Measurements from ENCODE around the gene MOV10L1. TPM values are rescaled to one million over a fixed set of nuclear protein-coding genes. Genes with fewer than 3 reads are reported as not detected.
"Not testable (repeated sequence)": the region's sequence is repeated elsewhere in the genome, so short reads cannot be mapped to it uniquely, and the experiment has no call there.

Gene MOV10L1
- polyA plus RNA-seq, 10 donors: 0.12 to 0.61 (median 0.39) TPM

DNA sequence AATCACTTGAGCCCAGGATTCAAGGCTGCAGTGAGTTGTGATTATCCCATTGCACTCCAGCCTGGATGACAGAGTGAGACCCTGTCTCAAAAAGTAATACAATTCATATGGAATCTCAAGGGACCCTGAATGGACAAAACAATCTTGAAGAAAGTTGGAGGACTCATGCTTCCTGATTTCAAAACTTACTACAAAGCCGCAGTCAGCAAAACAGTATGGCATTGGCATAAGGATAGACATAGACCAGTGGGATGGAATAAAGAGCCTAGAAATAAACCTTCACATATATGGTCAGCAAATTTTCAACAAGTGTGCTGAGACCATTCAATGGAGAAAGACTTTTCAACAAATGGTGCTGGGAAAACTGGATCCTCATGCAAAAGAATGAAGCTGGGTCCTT, 113.5 kb downstream of the MOV10L1 start:
- DNase-seq: no peak

DNA sequence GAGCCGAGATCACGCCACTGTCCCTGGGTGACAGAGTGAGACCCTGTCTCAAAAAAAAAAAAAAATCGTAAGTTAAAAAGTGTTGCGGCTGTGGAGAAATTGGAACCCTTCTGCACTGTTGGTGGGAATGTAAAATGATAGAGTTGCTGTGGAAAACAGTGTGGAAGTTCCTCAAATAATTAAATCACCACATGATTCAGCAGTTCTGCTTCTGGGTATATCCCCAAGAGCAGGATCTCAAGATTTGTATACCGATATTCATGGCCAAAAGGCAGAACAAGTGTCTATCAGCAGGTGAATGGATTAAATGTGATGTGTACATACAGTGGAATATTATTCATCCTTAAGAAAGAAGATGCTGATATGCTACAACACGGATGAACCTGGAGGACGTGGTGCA, 114.8 kb downstream of the MOV10L1 start:
- DNase-seq: no peak

GRCh38 chr22:50204998-50205397, 115.2 kb downstream of the MOV10L1 start:
- DNase-seq: not testable (repeated sequence)

DNA sequence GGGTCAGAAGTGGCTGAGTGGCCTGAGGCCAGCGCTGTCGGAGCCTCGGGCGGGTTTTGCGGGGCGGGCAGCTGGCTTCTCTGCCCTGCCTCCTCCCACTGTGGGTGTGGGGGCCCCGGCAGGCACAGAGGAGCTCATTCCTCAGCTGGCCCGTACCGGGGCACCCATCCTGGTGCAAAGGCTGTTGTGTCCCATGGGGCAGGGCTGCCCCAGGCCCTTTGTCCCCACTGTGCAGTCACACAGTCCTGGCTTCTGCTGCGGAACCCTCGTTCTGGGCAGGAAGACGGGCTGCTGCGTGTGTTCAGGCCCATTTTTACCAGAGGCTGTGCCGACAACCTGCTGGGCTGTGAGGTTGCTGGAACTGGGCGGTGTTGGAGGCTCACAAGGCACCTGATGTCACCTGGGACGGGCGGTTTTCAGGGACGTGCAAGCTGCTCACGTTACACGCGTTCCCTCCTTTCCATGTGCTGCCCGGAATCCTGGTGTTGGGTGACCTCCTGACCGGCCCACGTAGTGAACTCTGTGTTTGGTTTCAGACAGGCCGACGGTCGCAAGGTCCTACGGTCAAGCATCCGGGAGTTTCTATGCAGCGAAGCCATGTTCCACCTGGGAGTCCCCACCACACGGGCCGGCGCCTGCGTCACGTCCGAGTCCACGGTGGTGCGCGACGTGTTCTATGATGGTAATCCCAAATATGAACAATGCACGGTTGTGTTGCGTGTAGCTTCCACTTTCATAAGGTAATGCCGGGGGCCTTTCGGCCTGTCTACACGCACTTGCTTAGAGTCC, 116.2 kb downstream of the MOV10L1 start:
- DNase-seq: no peak

- DNase-seq: peak in 1 of 3 donors; percentile 35
Measured at GRCh38 chr22:50206599-50206998, 116.8 kb downstream of the MOV10L1 start.

DNA sequence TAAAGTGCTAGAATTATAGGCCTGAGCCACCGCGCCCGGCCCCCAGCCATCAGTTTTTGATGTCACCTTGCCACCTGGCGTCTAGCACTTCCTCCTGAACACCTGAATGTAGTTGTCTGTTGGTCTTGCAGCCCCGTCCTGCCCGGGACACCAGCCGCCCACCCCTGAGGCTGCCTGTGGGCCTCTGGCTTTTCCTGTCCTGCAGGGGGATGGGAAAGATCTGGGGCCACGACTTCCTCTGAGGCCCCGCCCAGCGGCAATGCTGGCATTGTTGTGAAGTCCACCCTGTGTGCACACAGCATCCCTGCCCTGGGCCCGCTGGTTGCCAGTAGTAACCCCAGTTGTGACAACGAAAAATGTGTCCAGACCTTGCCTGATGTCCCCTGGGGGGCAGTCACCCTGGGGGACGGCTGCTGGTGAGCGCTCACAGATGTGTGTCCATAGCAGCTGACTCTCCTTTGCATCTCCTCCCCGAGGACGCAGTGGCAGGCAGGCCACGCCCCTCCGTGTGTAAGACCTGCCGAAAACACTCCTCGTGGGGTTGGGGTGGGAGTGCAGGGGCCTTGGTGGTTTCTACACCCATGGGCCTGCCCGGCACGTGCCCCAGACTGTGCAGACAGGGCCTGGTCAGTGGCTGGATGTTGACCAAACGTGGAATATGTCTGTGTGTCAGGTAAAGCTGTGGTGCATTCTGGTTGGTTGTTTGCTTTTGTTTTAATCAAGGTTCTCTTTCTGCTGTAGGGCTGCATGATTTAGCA, 117.8 kb downstream of the MOV10L1 start:
- DNase-seq: peak in 1 of 3 donors; percentile 24

DNA sequence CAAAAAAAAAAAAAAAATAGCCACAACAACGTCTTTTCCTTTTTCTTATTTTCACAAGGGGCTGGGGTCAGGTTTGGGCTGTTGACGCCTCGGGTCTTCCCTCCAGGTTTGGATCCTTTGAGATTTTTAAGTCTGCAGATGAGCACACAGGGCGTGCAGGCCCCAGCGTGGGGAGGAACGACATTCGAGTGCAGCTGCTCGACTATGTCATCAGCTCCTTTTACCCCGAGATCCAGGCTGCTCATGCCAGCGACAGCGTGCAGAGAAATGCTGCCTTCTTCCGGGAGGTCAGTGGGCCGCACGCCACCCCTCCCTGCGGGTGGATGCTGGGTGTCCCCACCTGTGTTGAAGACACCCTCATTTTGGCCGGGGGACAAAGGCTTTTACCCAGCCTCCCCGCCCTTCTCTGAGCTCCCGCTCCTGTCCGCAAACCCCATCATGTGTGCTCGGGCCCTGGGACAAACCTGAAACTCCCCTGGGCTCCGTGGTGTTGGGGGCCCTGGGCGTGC, 118.7 kb downstream of the MOV10L1 start:
- DNase-seq: no peak

DNA sequence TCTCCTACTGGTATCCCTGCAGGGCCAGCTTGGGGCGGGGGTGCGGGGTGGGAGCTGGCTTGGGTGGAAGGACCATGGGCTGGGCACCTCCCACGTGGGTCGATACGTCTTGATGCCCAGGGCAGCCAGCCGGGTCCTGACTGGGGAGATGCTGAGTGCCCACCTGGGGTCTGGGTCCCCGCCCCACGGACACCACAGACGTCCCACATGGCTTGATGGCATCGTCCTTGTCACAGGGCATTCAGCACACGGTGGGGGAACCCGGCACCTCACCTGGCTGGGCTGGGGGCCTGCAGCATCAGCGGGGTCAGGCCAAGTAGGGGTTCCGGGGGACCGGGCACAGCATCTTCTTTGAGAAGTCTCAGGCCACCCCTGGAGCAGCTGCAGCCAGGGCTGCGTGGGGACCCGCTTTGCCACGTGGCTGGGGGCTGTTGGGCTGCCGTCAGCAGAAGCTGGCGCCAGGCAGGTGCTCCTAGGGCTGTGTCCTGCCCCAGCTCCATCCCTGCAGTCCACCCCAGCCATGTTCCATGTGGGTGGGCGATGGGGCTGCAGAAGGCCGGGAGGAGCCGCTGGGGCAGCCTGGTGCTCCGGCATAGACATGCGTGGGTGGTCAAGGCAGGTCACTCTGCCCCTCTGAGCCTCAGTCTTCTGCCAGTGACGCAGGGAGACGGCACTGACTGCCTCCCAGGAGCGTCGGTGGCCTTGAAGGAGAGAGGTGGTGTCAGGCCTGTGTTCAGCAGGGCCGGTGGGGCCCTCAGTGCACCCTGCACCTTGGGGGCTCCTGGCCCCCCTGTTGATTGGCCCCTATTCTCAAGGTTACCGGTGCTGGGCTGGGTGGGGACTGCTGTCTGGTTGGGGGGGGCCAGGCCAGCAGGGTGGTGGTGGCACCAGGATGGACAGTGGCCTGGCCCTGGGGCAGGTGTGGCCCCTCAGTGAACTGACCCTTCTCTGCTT, 119.4 kb downstream of the MOV10L1 start:
- no peak for DNase-seq

- DNase-seq: peak in 2 of 3 donors; percentile 37 to 83
Measured at GRCh38 chr22:50209893-50210292, 120.1 kb downstream of the MOV10L1 start.

DNA sequence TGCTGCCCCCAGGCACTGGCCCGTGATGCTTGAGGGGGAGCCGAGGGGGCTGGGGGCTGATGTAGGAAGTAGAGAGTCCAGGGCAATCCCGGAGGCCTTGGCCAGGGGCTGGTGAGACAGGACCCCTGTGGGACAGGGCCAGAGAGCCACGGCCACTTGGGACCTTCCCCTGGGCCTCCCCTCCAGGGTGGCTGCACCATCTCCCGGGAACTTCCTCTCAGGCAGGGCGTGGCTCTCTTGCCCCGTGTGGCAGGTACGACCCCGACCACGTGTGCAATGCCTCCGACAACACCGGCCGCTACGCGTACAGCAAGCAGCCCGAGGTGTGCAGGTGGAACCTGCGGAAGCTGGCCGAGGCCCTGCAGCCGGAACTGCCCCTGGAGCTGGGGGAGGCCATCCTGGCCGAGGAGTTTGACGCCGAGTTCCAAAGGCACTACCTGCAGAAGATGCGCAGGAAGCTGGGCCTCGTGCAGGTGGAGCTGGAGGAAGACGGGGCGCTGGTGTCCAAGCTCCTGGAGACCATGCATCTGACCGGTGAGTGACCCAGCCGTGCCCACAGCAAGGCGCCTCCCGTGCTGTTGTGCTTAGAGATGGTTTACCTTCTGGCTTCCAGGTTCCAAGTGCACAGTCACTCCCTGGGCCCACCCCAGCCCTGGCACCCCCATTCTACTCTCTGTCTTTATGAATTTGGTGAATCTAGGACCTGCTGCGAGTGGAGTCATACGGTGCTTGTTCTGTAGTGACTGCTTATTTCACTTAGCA, 120.8 kb downstream of the MOV10L1 start:
- no peak for DNase-seq

- DNase-seq: no peak
Measured at GRCh38 chr22:50211147-50211546, 121.3 kb downstream of the MOV10L1 start.

Other genes with a start within 250 kb of the MOV10L1 start
- 10 to 100 TPM; 11.0 to 15.2 (median 12.3) TPM for gene ZBED4, start 236.2 kb upstream of the MOV10L1 start, polyA plus RNA-seq (ENCODE audit: insufficient read length in 10 of 10)
- gene ALG12, start 171.6 kb upstream of the MOV10L1 start, polyA plus RNA-seq (ENCODE audit: insufficient read length in 10 of 10): 10 to 100 TPM in 8 of 10 donors, 1 to 10 TPM in 2; 8.8 to 20.6 (median 12.3) TPM
- gene CRELD2, start 171.4 kb upstream of the MOV10L1 start, polyA plus RNA-seq (ENCODE audit: insufficient read length in 10 of 10): 10 to 100 TPM; 14.0 to 27.8 (median 17.8) TPM
- 10 to 100 TPM; 10.6 to 17.6 (median 13.9) TPM for gene PIM3, start 129.2 kb upstream of the MOV10L1 start, polyA plus RNA-seq (ENCODE audit: insufficient read length in 10 of 10)
- under 1 TPM in 1 of 10 donors, not detected in 9; 0.08 TPM for gene IL17REL, start 77.2 kb upstream of the MOV10L1 start, polyA plus RNA-seq (ENCODE audit: insufficient read length in 10 of 10)
- gene TTLL8, start 31.7 kb upstream of the MOV10L1 start, polyA plus RNA-seq (ENCODE audit: insufficient read length in 10 of 10): not detected
- gene MLC1, start 4.6 kb upstream of the MOV10L1 start, polyA plus RNA-seq (ENCODE audit: insufficient read length in 10 of 10): 1 to 10 TPM in 2 of 10 donors, under 1 TPM in 8; 0.39 to 1.4 (median 0.78) TPM
- under 1 TPM in 8 of 10 donors, not detected in 2; 0.08 to 0.24 (median 0.11) TPM for gene PANX2, start 80.7 kb downstream of the MOV10L1 start, polyA plus RNA-seq (ENCODE audit: insufficient read length in 10 of 10)
- gene TRABD, start 95.9 kb downstream of the MOV10L1 start, polyA plus RNA-seq (ENCODE audit: insufficient read length in 10 of 10): 10 to 100 TPM; 12.0 to 21.1 (median 17.5) TPM
- gene SELENOO, start 111.0 kb downstream of the MOV10L1 start, polyA plus RNA-seq (ENCODE audit: insufficient read length in 10 of 10): 10 to 100 TPM in 9 of 10 donors, 1 to 10 TPM in 1; 6.8 to 16.9 (median 12.4) TPM
- gene TUBGCP6, start 155.0 kb downstream of the MOV10L1 start, polyA plus RNA-seq (ENCODE audit: insufficient read length in 10 of 10): 10 to 100 TPM; 15.8 to 38.6 (median 24.1) TPM
- gene HDAC10, start 161.3 kb downstream of the MOV10L1 start, polyA plus RNA-seq (ENCODE audit: insufficient read length in 10 of 10): 10 to 100 TPM in 9 of 10 donors, 1 to 10 TPM in 1; 9.2 to 23.1 (median 16.1) TPM
- gene MAPK12, start 171.7 kb downstream of the MOV10L1 start, polyA plus RNA-seq (ENCODE audit: insufficient read length in 10 of 10): 10 to 100 TPM in 9 of 10 donors, 1 to 10 TPM in 1; 8.6 to 38.0 (median 22.5) TPM
- gene MAPK11, start 180.4 kb downstream of the MOV10L1 start, polyA plus RNA-seq (ENCODE audit: insufficient read length in 10 of 10): 1 to 10 TPM; 4.6 to 8.4 (median 5.8) TPM
- gene PLXNB2, start 217.6 kb downstream of the MOV10L1 start, polyA plus RNA-seq (ENCODE audit: insufficient read length in 10 of 10): 100 to 1,000 TPM in 1 of 10 donors, 10 to 100 TPM in 9; 60.5 to 100 (median 83.4) TPM
- gene DENND6B, start 237.0 kb downstream of the MOV10L1 start, polyA plus RNA-seq (ENCODE audit: insufficient read length in 10 of 10): 1 to 10 TPM; 3.3 to 7.7 (median 4.6) TPM

Data from muscle of back (tissue), 11 donors.